HL-60 (cell line): Measurements from ENCODE around the gene ZMIZ1.

Experiments used
- GABPA ChIP-seq: IDR thresholded peaks from 2 replicates; pipeline ENCODE4 v1.6.1; 2012; ENCODE audit warnings: low read depth
- POLR2AphosphoS5 ChIP-seq: IDR thresholded peaks from 2 replicates; pipeline ENCODE4 v1.6.1; 2012; ENCODE audit warnings: low read depth
- SPI1 ChIP-seq: IDR thresholded peaks from 2 replicates; pipeline ENCODE4 v1.6.1; 2012; ENCODE audit warnings: low read depth, mild to moderate bottlenecking, borderline replicate concordance
- TF ChIP-seq, protein P1 (sequence below): IDR thresholded peaks from one replicate; pipeline ENCODE4 v1.5.1; 2011; ENCODE audit warnings: low read length, control low read depth, inconsistent platforms; ENCODE audit not compliant: insufficient read depth
- TF ChIP-seq, protein P2 (sequence below): IDR thresholded peaks from 2 replicates; pipeline ENCODE4 v1.6.1; 2012; ENCODE audit warnings: low read depth; ENCODE audit not compliant: insufficient replicate concordance

DNA sequence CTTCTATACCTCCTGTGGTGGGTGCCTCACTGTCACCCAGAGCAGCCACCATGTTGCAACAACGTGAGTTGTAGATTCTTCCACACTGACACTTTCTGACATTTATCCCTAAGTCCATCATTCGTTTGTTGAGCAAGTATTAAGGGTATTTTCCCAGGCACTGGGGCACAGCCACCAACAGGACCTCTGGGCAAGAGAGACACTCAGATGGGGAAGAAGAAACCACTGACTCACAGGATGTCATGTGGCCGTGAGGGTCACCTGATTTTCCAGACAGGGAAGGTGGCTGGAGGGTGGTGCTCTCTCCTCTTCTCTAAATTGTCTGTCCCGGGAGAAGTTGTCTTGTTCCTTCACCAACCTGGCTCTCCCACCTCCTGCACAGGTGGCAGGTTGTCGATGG, 226.8 kb downstream of the ZMIZ1 start:
- TF ChIP-seq, protein P1, sequence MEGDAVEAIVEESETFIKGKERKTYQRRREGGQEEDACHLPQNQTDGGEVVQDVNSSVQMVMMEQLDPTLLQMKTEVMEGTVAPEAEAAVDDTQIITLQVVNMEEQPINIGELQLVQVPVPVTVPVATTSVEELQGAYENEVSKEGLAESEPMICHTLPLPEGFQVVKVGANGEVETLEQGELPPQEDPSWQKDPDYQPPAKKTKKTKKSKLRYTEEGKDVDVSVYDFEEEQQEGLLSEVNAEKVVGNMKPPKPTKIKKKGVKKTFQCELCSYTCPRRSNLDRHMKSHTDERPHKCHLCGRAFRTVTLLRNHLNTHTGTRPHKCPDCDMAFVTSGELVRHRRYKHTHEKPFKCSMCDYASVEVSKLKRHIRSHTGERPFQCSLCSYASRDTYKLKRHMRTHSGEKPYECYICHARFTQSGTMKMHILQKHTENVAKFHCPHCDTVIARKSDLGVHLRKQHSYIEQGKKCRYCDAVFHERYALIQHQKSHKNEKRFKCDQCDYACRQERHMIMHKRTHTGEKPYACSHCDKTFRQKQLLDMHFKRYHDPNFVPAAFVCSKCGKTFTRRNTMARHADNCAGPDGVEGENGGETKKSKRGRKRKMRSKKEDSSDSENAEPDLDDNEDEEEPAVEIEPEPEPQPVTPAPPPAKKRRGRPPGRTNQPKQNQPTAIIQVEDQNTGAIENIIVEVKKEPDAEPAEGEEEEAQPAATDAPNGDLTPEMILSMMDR, result no peak
- TF ChIP-seq, protein P2, sequence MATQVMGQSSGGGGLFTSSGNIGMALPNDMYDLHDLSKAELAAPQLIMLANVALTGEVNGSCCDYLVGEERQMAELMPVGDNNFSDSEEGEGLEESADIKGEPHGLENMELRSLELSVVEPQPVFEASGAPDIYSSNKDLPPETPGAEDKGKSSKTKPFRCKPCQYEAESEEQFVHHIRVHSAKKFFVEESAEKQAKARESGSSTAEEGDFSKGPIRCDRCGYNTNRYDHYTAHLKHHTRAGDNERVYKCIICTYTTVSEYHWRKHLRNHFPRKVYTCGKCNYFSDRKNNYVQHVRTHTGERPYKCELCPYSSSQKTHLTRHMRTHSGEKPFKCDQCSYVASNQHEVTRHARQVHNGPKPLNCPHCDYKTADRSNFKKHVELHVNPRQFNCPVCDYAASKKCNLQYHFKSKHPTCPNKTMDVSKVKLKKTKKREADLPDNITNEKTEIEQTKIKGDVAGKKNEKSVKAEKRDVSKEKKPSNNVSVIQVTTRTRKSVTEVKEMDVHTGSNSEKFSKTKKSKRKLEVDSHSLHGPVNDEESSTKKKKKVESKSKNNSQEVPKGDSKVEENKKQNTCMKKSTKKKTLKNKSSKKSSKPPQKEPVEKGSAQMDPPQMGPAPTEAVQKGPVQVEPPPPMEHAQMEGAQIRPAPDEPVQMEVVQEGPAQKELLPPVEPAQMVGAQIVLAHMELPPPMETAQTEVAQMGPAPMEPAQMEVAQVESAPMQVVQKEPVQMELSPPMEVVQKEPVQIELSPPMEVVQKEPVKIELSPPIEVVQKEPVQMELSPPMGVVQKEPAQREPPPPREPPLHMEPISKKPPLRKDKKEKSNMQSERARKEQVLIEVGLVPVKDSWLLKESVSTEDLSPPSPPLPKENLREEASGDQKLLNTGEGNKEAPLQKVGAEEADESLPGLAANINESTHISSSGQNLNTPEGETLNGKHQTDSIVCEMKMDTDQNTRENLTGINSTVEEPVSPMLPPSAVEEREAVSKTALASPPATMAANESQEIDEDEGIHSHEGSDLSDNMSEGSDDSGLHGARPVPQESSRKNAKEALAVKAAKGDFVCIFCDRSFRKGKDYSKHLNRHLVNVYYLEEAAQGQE, result no peak
- TF ChIP-seq POLR2AphosphoS5 (no peak; the same call in 1 of the 2 replicates), GABPA (no peak), SPI1 (no peak)
